ENCODE results near the gene TMEM242. TPM values are rescaled to one million over a fixed set of nuclear protein-coding genes. Genes with fewer than 3 reads are reported as not detected.

Gene TMEM242
- polyA plus RNA-seq, 2 of the 4 experiments (the other 2 are of a cell fraction), result 5.3 to 7.4 TPM

- H3K9me3 ChIP-seq, result no peaks in the 10 kb centered on the region
- no peaks in the 10 kb centered on the region for H3K4me1 ChIP-seq
- ChIA-PET CTCF (no interaction called here), POLR2A (no interaction called here)
- no peak overlapping the region for H3K4me2 ChIP-seq
- DNase-seq (ENCODE audit: low read depth in 1 of 2, low spot score in 1 of 2), result no peak
- ATAC-seq, result no peak
- 80% methylated on average over 26 of the region's 28 CpGs for WGBS (ENCODE audit: missing lambda C conversion rate)
- TF ChIP-seq ATOH8 (CRISPR knock-in tag; IDR thresholded peaks at IDR 0.05; ENCODE audit: low read depth), result no peak
- no peak for TF ChIP-seq POLR2A (IDR thresholded peaks at IDR 0.05; ENCODE audit: low read length)
- no peak for TF ChIP-seq ZC3H11A (IDR thresholded peaks at IDR 0.05)
- TF ChIP-seq USF2 (IDR thresholded peaks at IDR 0.05), result no peak
- no peak for TF ChIP-seq RNF2 (IDR thresholded peaks at IDR 0.05; ENCODE audit: borderline replicate concordance, low read depth)
- TF ChIP-seq MYC (IDR thresholded peaks at IDR 0.05; ENCODE audit: borderline replicate concordance, low read length), result no peak
- no peak for TF ChIP-seq BCL3 (IDR thresholded peaks at IDR 0.05)
- TF ChIP-seq JUNB (IDR thresholded peaks at IDR 0.05), result no peak
- TF ChIP-seq MAFK (IDR thresholded peaks at IDR 0.05; ENCODE audit: partially characterized antibody), result no peak
- TF ChIP-seq NFE2L2 (conservative IDR thresholded peaks at IDR 0.05; ENCODE audit: low read length), result no peak
- no peak overlapping the region for H3K4me3 ChIP-seq
- FAIRE-seq, result no peak
- no peak overlapping the region for H3K27ac ChIP-seq
These were observed 83.0 kb downstream of the TMEM242 start for GRCh38 chr6:157240059-157240959.

- H3K9me3 ChIP-seq, result no peaks in the 10 kb centered on the region
- H3K4me1 ChIP-seq, result peaks cover 6% of the 10 kb centered on the region; the same call in 1 of the 3 replicates
- no peak for FAIRE-seq
- POLR2A ChIA-PET, result no interaction called here
- ATAC-seq, result no peak
- no peak for TF ChIP-seq MYC (IDR thresholded peaks at IDR 0.05; ENCODE audit: borderline replicate concordance, low read length)
- no peak for TF ChIP-seq FOSB (CRISPR knock-in tag; IDR thresholded peaks at IDR 0.05)
- no peak for TF ChIP-seq CTCF (IDR thresholded peaks at IDR 0.05)
- no peak for TF ChIP-seq TFCP2L1 (CRISPR knock-in tag; IDR thresholded peaks at IDR 0.05)
- no peak for TF ChIP-seq FOXS1 (CRISPR knock-in tag; IDR thresholded peaks at IDR 0.05)
- TF ChIP-seq SREBF2 (IDR thresholded peaks at IDR 0.05), result no peak
- TF ChIP-seq RARB (CRISPR knock-in tag; IDR thresholded peaks at IDR 0.05), result no peak
- TF ChIP-seq FOSL2 (IDR thresholded peaks at IDR 0.05), result no peak
- TF ChIP-seq FOSL2 (CRISPR knock-in tag; IDR thresholded peaks at IDR 0.05), result no peak
- no peak for DNase-seq (ENCODE audit: low read depth in 1 of 2, low spot score in 1 of 2)
- H3K4me2 ChIP-seq, result no peak overlapping the region
- WGBS (ENCODE audit: missing lambda C conversion rate), result 94% methylated on average over 12 of the region's 12 CpGs
- H3K4me3 ChIP-seq, result no peak overlapping the region
- H3K27ac ChIP-seq, result no peak overlapping the region
- CTCF ChIA-PET, result no interaction called here
These were observed 83.7 kb downstream of the TMEM242 start for GRCh38 chr6:157239671-157240058.

Other genes with a start within 250 kb of the TMEM242 start
- 2.0 and 2.2 TPM in 2 replicates for gene ZDHHC14, start 57.7 kb upstream of the TMEM242 start, polyA plus RNA-seq (2011; rRNA removed)
- gene ZDHHC14, start 57.7 kb upstream of the TMEM242 start, polyA plus RNA-seq (2017; fragmentation: RNase III; extraction: RNeasy Plus Mini Kit Qiagen cat#74134 plus additional on column Dnase treatment), result 2.6 to 2.8 TPM (median 2.8 TPM) in 3 replicates

Measured in A549 (cell line).